HAP-1 (cell line): ENCODE results near the gene PEPD.

ENCODE experiments used
- DNase-seq, 2 experiments: peaks; one replicate each; pipeline ENCODE4 v3.0.0-alpha.2; 2016 to 2020; ENCODE audit warnings: low spot score in 2 of 2
- H3K27me3 ChIP-seq: fragments of 250-450 bp; sonication (Bioruptor Pico); 2 replicates; pipeline ENCODE4 v1.5.1; 2020; ENCODE audit warnings: low read depth, mild to moderate bottlenecking, moderate library complexity
- H3K36me3 ChIP-seq: fragments of 250-450 bp; sonication (Bioruptor Pico); replicated peaks from 2 replicates; pipeline ENCODE4 v1.5.1; 2020; ENCODE audit warnings: mild to moderate bottlenecking
- H3K4me1 ChIP-seq: fragments of 250-450 bp; sonication (Bioruptor Pico); 2 replicates; pipeline ENCODE4 v1.5.1; 2020; ENCODE audit warnings: mild to moderate bottlenecking
- H3K4me3 ChIP-seq: fragments of 250-450 bp; sonication (Bioruptor Pico); 2 replicates; pipeline ENCODE4 v1.5.1; 2020; ENCODE audit warnings: mild to moderate bottlenecking, moderate library complexity
- H3K9me3 ChIP-seq: fragments of 250-450 bp; sonication (Bioruptor Pico); 2 replicates; pipeline ENCODE4 v1.5.1; 2020; ENCODE audit warnings: mild to moderate bottlenecking, moderate library complexity
- in situ Hi-C: fragments of 300-500 bp; cut with MboI; formaldehyde crosslinking; loops from 3 replicates; pipeline ENCODE4 v1.14.3; 2020; ENCODE audit warnings: low sequenced_read_pairs, inconsistent platforms, mixed read lengths

Gene PEPD

GRCh38 chr19:33513424-33513823 lies 8.2 kb downstream of the PEPD start:
- in situ Hi-C loops = no loop called here
- no peak for DNase-seq
- Histone ChIP-seq H3K4me3 (no peak overlapping the region), H3K36me3 (no peaks in the 10 kb centered on the region), H3K4me1 (no peaks in the 10 kb centered on the region), H3K27me3 (no peaks in the 10 kb centered on the region), H3K9me3 (no peaks in the 10 kb centered on the region)

DNA sequence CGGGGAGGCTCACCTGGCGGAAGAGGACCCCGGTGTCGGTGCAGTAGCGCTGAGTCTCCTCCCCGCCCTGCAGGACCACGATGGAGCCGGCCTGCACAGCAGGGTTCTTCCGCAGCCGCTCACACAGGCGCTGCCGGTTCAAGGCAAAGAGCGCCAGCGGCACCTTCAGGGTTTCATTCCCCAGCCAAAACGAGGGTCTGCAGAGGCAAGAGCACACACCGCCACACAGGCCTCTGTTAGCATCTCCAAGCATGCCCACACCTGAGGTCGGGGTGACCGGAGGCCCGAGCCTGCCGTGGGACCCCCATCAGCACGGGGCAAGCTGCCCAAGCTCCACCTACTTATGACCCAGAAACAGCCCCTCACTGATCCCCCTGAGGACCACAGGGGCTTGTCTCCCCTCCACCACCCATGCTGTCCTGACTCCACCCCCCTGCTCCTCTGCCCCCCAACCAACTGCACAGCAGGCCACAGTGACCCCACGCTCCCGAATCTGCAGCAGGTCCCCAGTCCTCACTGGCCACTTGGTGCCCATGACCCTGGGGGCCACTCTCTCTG lies 8.9 kb downstream of the PEPD start:
- in situ Hi-C loops = no loop called here
- DNase-seq = no peak
- H3K9me3 ChIP-seq = no peaks in the 10 kb centered on the region
- no peaks in the 10 kb centered on the region for H3K36me3 ChIP-seq
- H3K4me1 ChIP-seq = no peaks in the 10 kb centered on the region
- no peaks in the 10 kb centered on the region for H3K27me3 ChIP-seq
- H3K4me3 ChIP-seq = no peak overlapping the region

DNA sequence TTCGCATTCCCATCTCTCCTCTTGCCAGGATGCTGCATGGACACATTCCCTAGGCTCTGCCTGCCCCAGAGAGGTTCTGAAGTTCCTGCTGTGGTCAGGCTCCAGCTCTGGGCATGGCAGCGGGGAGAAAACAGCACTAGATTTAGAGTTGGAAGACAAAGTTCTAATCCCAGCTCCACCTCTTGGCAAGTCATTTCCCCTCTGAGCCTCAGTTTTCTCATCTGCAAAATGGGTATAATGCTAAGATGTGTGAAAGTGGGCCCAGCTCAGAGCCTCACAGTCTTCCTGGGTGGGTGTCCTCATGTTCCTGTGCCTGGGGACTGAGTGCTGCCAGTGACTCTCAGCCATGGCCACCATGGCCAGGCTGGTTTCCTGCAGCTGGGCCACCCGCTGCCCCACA lies 9.6 kb downstream of the PEPD start:
- no peaks in the 10 kb centered on the region for H3K27me3 ChIP-seq
- in situ Hi-C loops = no loop called here
- H3K36me3 ChIP-seq = no peaks in the 10 kb centered on the region
- H3K4me3 ChIP-seq = no peak overlapping the region
- DNase-seq = no peak
- no peaks in the 10 kb centered on the region for H3K9me3 ChIP-seq
- no peaks in the 10 kb centered on the region for H3K4me1 ChIP-seq

- no peak for DNase-seq
- Histone ChIP-seq H3K4me3 (no peak overlapping the region), H3K9me3 (no peaks in the 10 kb centered on the region), H3K4me1 (no peaks in the 10 kb centered on the region), H3K36me3 (no peaks in the 10 kb centered on the region), H3K27me3 (no peaks in the 10 kb centered on the region)
- in situ Hi-C loops = no loop called here
Measured at GRCh38 chr19:33511346-33511745, 10.2 kb downstream of the PEPD start.

- H3K4me1 ChIP-seq = no peaks in the 10 kb centered on the region
- no peak for DNase-seq
- H3K4me3 ChIP-seq = no peak overlapping the region
- no peaks in the 10 kb centered on the region for H3K9me3 ChIP-seq
- in situ Hi-C loops = no loop called here
- H3K27me3 ChIP-seq = no peaks in the 10 kb centered on the region
- no peaks in the 10 kb centered on the region for H3K36me3 ChIP-seq
Measured at GRCh38 chr19:33510462-33511194, 11.0 kb downstream of the PEPD start.

DNA sequence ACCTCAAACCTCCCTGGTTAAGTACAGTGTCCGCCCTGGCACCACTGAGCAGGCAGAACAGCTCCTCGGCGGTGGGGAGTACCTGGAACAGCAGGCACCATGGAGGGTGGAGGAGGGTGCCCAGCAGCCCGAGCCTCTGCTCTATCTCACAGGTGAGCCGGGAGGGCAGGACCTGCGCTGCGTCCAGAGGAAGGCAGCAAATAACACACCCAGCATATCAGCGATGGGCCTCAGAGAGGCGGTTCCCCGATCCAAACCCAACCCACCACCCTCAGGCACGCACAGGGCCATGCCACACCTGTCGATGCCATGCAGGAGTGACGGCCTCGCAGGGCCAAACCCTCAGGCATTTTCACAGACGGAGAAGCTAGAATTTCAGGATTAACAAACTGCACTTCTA lies 11.8 kb downstream of the PEPD start:
- H3K4me1 ChIP-seq = no peaks in the 10 kb centered on the region
- no peaks in the 10 kb centered on the region for H3K27me3 ChIP-seq
- no peaks in the 10 kb centered on the region for H3K36me3 ChIP-seq
- H3K9me3 ChIP-seq = no peaks in the 10 kb centered on the region
- in situ Hi-C loops = no loop called here
- no peak overlapping the region for H3K4me3 ChIP-seq
- no peak for DNase-seq

GRCh38 chr19:33508941-33509614 lies 12.5 kb downstream of the PEPD start:
- Histone ChIP-seq H3K36me3 (no peaks in the 10 kb centered on the region), H3K27me3 (no peaks in the 10 kb centered on the region), H3K9me3 (no peaks in the 10 kb centered on the region), H3K4me3 (no peak overlapping the region), H3K4me1 (no peaks in the 10 kb centered on the region)
- no peak for DNase-seq
- in situ Hi-C loops = no loop called here

GRCh38 chr19:33508431-33508830 lies 13.2 kb downstream of the PEPD start:
- DNase-seq = no peak
- H3K36me3 ChIP-seq = no peaks in the 10 kb centered on the region
- H3K4me3 ChIP-seq = no peak overlapping the region
- no peaks in the 10 kb centered on the region for H3K27me3 ChIP-seq
- in situ Hi-C loops = no loop called here
- H3K4me1 ChIP-seq = no peaks in the 10 kb centered on the region
- no peaks in the 10 kb centered on the region for H3K9me3 ChIP-seq

- H3K4me3 ChIP-seq = no peak overlapping the region
- H3K27me3 ChIP-seq = no peaks in the 10 kb centered on the region
- in situ Hi-C loops = no loop called here
- H3K9me3 ChIP-seq = no peaks in the 10 kb centered on the region
- H3K4me1 ChIP-seq = no peaks in the 10 kb centered on the region
- no peak for DNase-seq
- H3K36me3 ChIP-seq = no peaks in the 10 kb centered on the region
Measured at GRCh38 chr19:33508009-33508408, 13.6 kb downstream of the PEPD start.

- Histone ChIP-seq H3K36me3 (no peaks in the 10 kb centered on the region), H3K4me1 (no peaks in the 10 kb centered on the region), H3K27me3 (no peaks in the 10 kb centered on the region), H3K4me3 (no peak overlapping the region), H3K9me3 (no peaks in the 10 kb centered on the region)
- no peak for DNase-seq
- in situ Hi-C loops = no loop called here
Measured at GRCh38 chr19:33507021-33507956, 14.3 kb downstream of the PEPD start.

- in situ Hi-C loops = no loop called here
- Histone ChIP-seq H3K4me3 (no peak overlapping the region), H3K9me3 (no peaks in the 10 kb centered on the region), H3K27me3 (no peaks in the 10 kb centered on the region), H3K4me1 (no peaks in the 10 kb centered on the region), H3K36me3 (no peaks in the 10 kb centered on the region)
- no peak for DNase-seq
Measured at GRCh38 chr19:33506498-33506897, 15.1 kb downstream of the PEPD start.

- DNase-seq = no peak
- Histone ChIP-seq H3K27me3 (no peaks in the 10 kb centered on the region), H3K4me3 (no peak overlapping the region), H3K9me3 (no peaks in the 10 kb centered on the region), H3K36me3 (no peaks in the 10 kb centered on the region), H3K4me1 (no peaks in the 10 kb centered on the region)
- in situ Hi-C loops = no loop called here
Measured at GRCh38 chr19:33505823-33506222, 15.8 kb downstream of the PEPD start.

GRCh38 chr19:33505148-33505547 lies 16.4 kb downstream of the PEPD start:
- H3K9me3 ChIP-seq = no peaks in the 10 kb centered on the region
- no peaks in the 10 kb centered on the region for H3K27me3 ChIP-seq
- in situ Hi-C loops = no loop called here
- no peak overlapping the region for H3K4me3 ChIP-seq
- no peaks in the 10 kb centered on the region for H3K4me1 ChIP-seq
- DNase-seq = no peak
- H3K36me3 ChIP-seq = no peaks in the 10 kb centered on the region

DNA sequence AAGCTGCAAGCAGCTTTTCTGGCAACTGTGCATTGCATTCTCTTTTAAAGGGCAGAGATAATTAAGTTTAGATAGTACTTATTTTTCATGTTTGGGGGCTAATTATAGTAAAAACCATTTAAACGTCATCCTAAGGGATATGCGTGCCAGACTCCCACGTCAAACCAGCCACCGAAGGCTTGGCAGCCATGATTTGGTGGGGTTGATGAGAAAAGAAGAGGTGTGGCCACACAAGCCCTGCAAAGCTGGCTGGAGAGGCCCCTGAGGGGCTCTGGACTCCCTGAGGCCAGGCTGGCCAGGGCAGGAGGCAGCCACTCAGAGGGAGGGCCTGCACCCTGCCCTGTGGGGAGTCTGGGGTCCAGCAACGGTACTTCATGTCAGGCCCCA lies 17.5 kb downstream of the PEPD start:
- no peaks in the 10 kb centered on the region for H3K27me3 ChIP-seq
- DNase-seq = no peak
- H3K36me3 ChIP-seq = no peaks in the 10 kb centered on the region
- in situ Hi-C loops = no loop called here
- H3K9me3 ChIP-seq = no peaks in the 10 kb centered on the region
- H3K4me3 ChIP-seq = no peak overlapping the region
- H3K4me1 ChIP-seq = no peaks in the 10 kb centered on the region
